HTR-8/SVneo (cell line): ENCODE measurements around the gene RASGRP2.

Experiments
- DNase-seq: peaks from one replicate; pipeline ENCODE4 v3.0.0; 2011; ENCODE audit warnings: low spot score, mixed read lengths; ENCODE audit not compliant: insufficient read length
- FAIRE-seq: peaks from 2 replicates; lab custom pipeline; 2011; peaks lifted over from hg19 to GRCh38; lab: Jason Lieb, UNC

Gene RASGRP2

DNA sequence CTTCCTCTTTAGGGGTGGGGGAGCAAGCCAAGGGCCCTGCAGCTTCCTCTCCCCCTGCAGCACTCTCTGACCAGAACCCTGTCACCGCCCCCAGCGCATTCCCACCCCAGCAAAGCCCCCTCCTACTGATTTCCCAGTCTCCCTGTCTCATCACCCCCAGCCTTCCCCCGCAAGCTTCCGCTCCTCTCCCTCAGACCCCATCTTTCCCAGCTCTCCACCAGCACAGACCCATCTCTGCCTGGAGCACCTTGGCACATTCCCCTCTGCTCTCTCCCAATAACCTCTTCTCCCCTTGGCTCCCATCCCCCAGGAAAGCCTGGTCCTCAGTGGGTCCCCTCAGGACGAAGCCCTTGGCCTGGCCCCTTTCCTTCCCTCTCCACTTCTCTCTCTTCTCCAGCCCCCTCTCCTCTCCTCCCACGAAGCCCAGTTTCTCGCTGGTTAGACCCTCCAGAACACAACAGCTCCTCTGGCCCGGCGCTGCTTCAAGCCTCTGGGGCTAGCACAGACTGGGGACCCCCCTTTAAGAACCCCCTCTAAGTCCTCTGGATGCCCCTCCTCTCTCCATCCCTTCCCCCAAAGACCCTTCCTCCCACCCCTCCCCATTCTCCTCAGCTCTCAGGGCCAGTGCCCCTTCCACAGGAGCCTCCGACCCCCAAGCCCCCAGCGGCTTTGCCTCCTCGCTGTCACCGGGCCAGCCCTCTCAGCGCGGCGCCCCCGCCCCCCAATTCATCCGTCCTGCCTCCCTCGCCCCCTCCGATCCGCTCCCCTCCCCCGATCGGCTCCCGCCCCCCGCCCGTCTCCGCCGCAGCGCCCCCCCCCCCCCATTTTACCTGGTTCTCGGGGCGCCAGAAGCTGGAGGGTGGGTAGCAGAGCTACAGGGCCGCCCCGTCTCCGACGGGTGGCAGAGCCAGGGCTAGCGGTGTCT lies 21.5 kb downstream of the RASGRP2 start:
- no peak for FAIRE-seq
- DNase-seq, result no peak

GRCh38 chr11:64721359-64721699 lies 22.6 kb downstream of the RASGRP2 start:
- FAIRE-seq (no peak), DNase-seq (no peak)

DNA sequence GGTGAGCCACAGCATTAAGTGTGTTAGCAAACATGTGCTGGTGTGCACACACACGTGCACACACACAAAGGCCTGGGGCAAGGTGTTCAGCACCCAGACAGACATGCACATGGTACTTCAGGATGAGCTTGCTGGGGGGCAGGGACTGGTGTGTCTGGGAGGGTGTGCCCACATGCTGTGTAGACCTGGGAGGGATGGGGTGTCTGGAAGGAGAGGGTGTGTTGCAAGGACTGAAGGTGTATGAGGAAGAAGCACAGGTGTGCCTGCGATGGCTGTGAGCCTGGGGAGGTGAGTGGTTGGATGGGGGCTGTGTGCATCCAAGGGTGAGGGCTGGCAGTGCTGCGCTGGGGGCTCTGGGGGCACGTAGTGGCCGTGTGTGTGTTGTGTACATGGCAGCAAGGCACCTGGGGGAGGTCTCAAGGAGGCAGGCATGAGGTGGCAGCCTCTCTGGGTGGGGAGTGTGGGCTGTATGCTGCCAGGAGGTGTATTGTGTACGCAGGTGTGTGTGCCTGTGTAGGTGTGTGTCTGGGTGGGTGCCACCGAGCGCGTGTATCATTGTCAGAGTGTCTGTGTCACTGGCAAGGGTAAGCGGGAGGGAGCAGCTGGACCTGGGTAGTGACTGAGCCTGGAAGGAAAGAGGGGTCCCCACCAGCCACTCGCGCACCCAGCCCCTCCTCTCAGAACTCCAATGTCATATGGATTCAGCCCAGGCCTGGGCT lies 23.1 kb downstream of the RASGRP2 start:
- DNase-seq (no peak), FAIRE-seq (no peak)

- no peak for FAIRE-seq
- no peak for DNase-seq
These were observed 23.8 kb downstream of the RASGRP2 start for GRCh38 chr11:64720167-64720566.

DNA sequence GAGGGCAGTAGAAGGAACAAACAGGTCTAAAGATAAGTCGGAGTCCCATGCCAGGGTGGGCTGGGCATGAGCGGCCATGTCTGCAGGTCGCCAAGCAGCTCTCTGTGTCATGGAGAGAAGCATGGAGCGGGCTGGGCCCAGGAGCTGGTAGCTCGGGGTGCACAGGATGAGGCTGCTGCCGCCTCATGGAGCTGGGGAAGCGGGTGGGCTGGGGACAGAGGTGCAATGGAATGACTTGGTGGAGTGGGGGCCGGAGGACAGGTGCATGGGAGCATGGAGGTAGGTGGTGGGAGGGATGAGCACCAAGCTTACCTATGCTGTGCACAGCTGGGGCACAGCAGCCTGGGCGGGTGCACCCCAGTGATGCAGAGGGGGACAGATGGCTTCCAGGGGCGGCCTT lies 24.5 kb downstream of the RASGRP2 start:
- FAIRE-seq (no peak), DNase-seq (no peak)

GRCh38 chr11:64718780-64719124 lies 25.2 kb downstream of the RASGRP2 start:
- DNase-seq, result no peak
- no peak for FAIRE-seq

DNA sequence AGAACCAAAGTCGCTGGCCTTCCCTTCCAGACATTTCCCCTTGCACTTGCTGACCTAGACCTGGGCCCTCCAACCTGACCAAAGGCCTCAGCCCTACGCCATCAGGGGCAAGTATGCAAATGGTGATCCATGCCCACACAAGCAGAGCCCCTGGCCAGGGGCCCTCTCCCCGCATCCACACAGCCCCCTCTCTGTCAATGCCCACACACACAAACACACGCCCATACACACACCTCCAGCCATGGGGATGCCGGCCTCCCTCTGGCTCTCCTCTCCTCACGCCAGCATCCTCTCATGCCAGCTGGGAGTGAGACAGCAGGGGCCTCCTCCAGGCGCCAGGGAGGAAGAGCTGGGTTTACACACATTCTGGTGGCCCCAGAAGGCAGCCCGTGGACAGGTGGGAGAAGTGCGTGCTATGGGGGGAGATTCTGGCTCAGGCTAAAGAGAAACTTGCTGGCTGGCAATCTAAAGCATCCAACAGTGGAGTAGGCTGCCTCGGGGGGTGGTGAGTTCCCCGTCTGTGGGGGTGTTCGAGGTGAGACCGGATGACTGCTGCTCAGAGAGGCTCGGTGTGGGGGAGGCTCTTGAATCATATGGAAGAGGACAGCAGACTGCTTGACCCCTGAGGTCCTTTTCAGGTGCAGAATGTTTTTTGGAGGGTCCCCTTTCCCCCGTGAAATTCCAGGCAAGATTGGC lies 25.7 kb downstream of the RASGRP2 start:
- FAIRE-seq, result no peak

GRCh38 chr11:64717268-64717578 lies 26.7 kb downstream of the RASGRP2 start:
- DNase-seq, result no peak
- FAIRE-seq, result no peak

More for the DNA sequence above, 25.7 kb downstream of the RASGRP2 start:
- no peak for DNase-seq

DNA sequence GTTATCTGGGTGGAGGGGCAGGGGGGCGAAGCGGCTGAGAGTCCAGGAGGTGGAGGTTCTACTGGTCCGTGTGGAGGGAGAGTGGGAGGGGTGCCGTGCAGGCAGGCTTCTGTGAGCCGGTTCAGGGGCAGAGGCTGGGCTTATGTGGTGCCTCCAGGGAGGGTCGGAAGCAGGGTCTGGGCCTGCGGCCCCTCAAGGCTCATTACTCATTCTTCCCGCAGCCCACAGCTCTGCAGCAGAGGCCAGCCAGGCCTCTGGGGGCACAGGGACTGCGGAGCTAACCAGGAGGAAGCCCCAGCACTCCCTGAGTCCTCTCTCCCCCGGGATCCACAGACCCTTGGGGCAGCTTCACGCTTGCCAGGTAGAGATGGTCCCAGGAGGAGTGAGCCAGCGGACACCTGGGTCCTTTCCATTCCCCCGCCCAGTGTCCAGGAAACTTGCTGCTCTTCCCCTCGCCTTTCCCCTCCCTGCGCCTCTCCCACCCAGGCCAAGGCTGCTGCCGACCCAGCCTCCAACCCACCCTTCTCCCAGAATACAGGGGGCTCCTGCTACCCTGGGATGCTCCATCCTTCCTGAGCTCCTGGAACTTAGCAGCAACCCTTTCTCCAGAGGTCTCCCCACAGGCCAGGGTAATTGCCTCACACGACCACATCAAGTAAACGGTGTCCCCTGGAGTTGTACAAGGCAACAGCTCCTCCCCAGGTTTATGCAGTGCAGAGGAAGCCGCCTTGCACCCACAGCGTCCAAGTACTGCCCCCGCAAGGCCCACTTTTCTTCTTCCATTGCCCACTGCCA lies 27.3 kb downstream of the RASGRP2 start:
- DNase-seq, result no peak

GRCh38 chr11:64715756-64716472 lies 28.0 kb downstream of the RASGRP2 start:
- DNase-seq (no peak), FAIRE-seq (no peak)

More for the DNA sequence above, 27.3 kb downstream of the RASGRP2 start:
- no peak for FAIRE-seq

- FAIRE-seq, result no peak
- DNase-seq, result no peak
These were observed 28.8 kb downstream of the RASGRP2 start for GRCh38 chr11:64715110-64715509.

DNA sequence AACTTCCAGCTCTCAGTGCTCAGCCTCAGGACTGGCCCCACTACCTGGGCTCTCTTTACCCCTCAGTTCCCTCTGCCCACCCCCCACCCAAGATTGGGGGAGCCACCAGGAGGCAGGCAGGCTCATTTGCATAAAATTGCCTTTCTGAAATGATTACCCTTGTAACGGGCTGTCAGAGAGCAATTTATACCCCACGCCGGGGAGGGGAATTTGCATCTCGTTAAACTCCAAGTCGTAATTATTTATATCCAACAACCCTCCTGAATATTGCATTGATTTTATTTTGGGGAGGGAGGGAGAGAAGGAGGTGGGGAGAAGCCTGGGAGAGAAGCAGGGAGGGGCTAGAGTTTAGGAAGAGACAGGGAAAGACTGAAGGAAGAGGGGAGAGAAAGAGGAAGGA lies 29.3 kb downstream of the RASGRP2 start:
- FAIRE-seq (no peak), DNase-seq (no peak)

DNA sequence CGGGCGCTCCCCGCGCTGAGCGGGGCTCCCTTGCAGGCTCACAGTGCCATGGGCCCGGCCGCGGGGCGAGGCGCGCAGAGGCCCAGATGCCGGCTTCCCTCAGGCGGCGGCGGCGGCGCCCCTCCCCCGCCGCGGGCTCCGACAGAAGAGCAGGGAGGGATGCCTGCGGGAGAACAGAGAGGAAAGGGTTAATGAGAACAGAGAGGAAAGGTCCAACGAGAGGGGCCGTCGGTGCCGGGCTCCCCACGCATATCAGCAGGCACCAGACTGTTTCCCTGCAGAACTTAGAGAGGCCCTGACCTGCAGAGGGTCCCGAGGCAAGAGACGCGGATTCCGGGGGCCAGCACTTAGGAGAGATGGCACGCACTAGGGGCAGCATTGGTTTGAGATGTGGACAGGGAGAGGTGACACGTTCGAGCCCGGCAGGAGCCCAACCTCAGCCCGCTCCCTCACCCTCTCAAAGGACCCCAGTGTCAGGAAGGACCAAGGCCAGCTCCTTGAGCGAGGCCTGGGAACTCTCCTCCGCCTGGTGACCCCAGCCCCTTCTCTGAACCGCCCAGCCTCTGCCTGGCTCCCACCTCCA lies 30.1 kb downstream of the RASGRP2 start:
- no peak for DNase-seq
- no peak for FAIRE-seq

- FAIRE-seq (peak; percentile 74), DNase-seq (no peak)
These were observed 30.8 kb downstream of the RASGRP2 start for GRCh38 chr11:64713016-64713707.

DNA sequence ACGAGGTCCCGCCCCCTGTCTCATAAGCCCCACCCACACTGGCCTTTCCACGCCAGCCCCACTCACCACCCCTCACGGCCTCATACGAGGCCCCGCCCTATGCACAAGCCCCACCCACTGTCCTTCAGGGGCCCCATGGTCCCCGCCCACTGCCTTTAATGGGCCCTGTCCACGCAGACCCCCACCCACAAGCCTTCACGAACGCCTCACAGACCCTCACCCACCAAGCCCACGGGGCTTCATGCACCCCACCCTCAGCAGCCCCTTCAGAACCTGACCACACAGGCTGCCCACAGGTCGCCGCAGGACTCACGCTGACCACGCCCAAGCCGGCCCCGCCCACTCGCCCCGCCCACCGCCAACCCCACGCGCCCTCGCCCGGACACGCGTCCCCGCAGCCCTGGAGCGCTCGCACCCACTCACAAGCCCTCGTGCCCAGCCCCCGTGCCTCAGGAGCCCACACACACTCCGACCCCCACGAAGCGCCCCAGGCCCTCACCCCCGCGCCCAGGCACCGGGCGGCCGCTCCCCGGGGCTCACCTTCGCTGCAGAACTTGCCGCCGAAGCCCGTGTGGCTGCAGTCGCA lies 31.4 kb downstream of the RASGRP2 start:
- no peak for DNase-seq
- FAIRE-seq, result no peak

- FAIRE-seq, result no peak
These were observed 32.0 kb downstream of the RASGRP2 start for GRCh38 chr11:64711956-64712362.

GRCh38 chr11:64711138-64711955 lies 32.6 kb downstream of the RASGRP2 start:
- FAIRE-seq (no peak), DNase-seq (no peak)

More at GRCh38 chr11:64711956-64712362, 32.0 kb downstream of the RASGRP2 start:
- no peak for DNase-seq
